Iris pigment epithelial cell (primary cell): Measurements from ENCODE around the gene SF1.

Experiments used
- DNase-seq: peaks from one replicate; pipeline ENCODE4 v3.0.0-alpha.2; 2011; ENCODE audit warnings: low read depth

The SF1 gene

DNA sequence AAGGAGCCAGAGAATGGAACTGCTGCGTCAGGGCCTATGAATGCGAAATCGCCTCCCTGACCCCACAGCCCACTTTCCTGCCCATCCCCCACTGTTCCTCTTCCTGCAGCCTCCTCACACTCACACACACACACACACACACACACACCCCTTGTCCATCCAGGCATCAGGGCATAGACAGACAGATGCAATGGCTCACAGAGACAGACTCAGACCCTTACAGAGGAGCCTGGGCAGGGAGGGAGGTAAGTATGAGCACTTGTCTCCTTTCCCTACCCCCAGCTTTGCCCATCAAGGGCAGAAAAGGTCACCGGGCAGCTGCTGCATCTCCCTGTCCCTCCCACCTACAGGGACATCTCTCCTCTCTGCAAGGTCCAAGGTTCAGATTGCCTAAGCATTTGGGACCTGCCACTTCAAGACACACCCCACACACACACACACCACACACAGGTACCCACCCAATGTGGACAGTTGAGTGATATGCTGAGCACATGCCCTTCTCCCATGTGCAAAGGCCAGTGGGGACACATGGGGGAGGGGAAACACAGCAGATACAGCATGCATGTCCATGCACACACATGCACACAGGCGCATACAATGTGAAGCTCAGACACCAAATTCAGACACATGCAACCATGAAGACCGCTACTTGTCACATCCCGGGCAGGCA is 53.3 kb downstream of the SF1 start:
- DNase-seq: no peak

- DNase-seq: no peak
Measured at GRCh38 chr11:64723907-64724862, 54.2 kb downstream of the SF1 start.

GRCh38 chr11:64723117-64723906 is 55.0 kb downstream of the SF1 start, which contains the start of gene NRXN2:
Gene NRXN2, minus strand, starts transcription at chr11:64723197. Its CDS starts 9,498 bp downstream, at chr11:64713699.
- peak; percentile 82 for DNase-seq

DNA sequence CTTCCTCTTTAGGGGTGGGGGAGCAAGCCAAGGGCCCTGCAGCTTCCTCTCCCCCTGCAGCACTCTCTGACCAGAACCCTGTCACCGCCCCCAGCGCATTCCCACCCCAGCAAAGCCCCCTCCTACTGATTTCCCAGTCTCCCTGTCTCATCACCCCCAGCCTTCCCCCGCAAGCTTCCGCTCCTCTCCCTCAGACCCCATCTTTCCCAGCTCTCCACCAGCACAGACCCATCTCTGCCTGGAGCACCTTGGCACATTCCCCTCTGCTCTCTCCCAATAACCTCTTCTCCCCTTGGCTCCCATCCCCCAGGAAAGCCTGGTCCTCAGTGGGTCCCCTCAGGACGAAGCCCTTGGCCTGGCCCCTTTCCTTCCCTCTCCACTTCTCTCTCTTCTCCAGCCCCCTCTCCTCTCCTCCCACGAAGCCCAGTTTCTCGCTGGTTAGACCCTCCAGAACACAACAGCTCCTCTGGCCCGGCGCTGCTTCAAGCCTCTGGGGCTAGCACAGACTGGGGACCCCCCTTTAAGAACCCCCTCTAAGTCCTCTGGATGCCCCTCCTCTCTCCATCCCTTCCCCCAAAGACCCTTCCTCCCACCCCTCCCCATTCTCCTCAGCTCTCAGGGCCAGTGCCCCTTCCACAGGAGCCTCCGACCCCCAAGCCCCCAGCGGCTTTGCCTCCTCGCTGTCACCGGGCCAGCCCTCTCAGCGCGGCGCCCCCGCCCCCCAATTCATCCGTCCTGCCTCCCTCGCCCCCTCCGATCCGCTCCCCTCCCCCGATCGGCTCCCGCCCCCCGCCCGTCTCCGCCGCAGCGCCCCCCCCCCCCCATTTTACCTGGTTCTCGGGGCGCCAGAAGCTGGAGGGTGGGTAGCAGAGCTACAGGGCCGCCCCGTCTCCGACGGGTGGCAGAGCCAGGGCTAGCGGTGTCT is 55.9 kb downstream of the SF1 start:
- DNase-seq: no peak

- no peak for DNase-seq
Measured at GRCh38 chr11:64721359-64721699, 57.0 kb downstream of the SF1 start.

DNA sequence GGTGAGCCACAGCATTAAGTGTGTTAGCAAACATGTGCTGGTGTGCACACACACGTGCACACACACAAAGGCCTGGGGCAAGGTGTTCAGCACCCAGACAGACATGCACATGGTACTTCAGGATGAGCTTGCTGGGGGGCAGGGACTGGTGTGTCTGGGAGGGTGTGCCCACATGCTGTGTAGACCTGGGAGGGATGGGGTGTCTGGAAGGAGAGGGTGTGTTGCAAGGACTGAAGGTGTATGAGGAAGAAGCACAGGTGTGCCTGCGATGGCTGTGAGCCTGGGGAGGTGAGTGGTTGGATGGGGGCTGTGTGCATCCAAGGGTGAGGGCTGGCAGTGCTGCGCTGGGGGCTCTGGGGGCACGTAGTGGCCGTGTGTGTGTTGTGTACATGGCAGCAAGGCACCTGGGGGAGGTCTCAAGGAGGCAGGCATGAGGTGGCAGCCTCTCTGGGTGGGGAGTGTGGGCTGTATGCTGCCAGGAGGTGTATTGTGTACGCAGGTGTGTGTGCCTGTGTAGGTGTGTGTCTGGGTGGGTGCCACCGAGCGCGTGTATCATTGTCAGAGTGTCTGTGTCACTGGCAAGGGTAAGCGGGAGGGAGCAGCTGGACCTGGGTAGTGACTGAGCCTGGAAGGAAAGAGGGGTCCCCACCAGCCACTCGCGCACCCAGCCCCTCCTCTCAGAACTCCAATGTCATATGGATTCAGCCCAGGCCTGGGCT is 57.5 kb downstream of the SF1 start:
- DNase-seq: no peak

DNA sequence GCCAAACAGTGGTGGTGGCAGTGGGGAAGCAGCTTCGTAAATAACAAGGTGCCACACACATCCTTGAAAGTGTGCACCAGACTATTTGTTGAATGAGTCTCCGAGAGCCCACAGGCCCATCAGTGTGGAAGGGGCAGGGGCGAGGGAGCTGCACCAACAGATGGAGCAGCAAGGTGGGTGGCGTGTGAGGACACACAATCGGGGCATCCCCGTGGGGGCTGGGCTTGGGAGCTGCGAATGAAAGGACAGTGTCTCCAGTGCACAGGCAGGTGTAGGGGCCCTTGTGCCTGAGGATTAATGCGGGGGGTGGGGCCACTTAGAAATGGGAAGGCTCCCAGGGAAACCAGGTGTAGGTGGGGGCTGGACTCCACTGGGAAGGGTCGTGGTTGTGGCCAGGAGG is 58.2 kb downstream of the SF1 start:
- no peak for DNase-seq

DNA sequence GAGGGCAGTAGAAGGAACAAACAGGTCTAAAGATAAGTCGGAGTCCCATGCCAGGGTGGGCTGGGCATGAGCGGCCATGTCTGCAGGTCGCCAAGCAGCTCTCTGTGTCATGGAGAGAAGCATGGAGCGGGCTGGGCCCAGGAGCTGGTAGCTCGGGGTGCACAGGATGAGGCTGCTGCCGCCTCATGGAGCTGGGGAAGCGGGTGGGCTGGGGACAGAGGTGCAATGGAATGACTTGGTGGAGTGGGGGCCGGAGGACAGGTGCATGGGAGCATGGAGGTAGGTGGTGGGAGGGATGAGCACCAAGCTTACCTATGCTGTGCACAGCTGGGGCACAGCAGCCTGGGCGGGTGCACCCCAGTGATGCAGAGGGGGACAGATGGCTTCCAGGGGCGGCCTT is 58.9 kb downstream of the SF1 start:
- DNase-seq: no peak

DNA sequence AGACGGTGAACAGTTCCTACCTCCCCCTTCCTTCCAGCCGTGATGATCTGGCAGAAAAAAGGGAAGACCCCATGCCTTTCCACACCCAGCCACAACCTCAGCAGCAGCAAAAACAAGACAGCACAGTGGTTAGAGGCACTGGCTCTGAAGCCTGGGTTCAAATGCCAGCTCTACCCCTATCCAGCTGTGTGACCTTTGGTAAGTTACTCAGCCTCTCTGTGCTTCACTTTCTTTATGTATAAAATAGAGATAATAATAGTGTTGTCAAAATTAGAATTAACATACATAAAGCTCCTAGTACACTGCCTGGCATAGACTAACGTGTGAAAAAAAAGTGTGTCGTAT is 59.6 kb downstream of the SF1 start:
- DNase-seq: no peak

DNA sequence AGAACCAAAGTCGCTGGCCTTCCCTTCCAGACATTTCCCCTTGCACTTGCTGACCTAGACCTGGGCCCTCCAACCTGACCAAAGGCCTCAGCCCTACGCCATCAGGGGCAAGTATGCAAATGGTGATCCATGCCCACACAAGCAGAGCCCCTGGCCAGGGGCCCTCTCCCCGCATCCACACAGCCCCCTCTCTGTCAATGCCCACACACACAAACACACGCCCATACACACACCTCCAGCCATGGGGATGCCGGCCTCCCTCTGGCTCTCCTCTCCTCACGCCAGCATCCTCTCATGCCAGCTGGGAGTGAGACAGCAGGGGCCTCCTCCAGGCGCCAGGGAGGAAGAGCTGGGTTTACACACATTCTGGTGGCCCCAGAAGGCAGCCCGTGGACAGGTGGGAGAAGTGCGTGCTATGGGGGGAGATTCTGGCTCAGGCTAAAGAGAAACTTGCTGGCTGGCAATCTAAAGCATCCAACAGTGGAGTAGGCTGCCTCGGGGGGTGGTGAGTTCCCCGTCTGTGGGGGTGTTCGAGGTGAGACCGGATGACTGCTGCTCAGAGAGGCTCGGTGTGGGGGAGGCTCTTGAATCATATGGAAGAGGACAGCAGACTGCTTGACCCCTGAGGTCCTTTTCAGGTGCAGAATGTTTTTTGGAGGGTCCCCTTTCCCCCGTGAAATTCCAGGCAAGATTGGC is 60.1 kb downstream of the SF1 start:
- no peak for DNase-seq

DNA sequence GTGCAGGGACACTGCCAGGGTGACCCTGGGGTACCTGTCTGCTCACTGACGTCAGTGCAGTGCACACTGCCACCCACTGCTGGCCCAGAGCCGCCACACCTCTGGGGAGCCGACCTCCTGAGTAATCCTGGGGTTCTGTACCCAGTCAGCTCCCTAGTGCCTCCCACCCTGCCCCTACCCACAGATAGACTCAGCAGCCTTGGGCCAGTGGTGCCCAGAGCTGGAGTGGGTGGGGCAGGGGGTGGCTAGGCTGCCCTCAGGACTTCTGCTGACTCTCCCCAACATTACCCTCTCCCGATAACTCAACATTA is 61.1 kb downstream of the SF1 start:
- DNase-seq: no peak

- DNase-seq: no peak
Measured at GRCh38 chr11:64716473-64717267, 61.7 kb downstream of the SF1 start.

DNA sequence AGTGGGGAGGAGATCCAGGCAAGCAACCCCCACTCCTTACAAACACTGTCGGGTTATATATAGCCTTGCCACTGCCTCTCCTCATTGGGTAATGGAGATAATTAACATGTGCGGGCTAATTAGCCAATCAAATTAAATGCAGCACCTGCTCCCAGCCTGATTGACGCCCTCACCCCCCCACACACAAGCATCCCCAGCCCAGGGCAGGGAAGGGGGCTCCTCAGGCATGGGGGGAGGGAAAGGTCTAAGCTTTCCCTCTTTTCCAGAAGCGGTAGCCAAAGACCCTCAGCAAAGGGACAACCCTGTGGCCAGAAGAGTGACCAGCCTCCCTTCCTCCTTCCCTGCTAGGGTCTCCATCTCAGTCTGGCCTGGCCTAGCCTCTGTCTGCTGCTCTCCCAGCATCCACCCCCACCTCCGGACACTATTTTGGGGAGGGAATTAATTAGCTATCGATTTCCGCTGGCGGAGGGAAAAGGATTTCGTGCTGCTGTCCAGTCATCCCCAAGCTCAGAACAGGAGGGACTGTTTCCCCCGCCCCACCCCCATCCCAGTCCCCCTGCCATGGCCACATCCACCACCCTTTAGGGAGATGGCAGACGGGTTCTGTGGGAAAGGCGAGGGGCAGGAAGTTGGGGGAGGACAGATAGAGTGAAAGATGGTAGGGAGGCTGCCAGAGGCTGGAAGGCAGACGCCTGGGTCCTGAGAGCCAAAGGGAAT is 62.4 kb downstream of the SF1 start:
- no peak for DNase-seq

DNA sequence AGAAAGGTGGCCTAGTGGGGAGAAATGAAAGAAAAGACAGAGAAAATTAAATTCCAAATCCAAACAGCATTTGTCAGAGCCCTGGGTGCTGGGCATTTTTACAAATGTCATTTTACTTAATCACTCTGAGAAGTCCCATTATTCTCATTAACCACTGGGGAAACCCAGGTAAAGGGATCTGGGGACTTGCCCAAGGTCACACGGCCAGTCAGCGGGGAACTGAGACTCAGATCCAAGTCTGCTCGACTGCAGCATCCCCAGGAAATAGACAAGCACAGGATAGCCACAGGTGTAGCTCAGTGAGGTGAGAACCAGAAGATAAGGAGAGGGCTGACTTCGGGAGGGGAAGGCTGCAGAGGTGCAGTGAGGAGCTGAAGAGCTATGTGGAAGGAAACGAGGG is 63.2 kb downstream of the SF1 start:
- no peak for DNase-seq

- DNase-seq: no peak
Measured at GRCh38 chr11:64714666-64715065, 63.7 kb downstream of the SF1 start.
